Stimulated activated CD4-positive, alpha-beta T cell treated with anti-CD3 and anti-CD28 coated beads, TNF-alpha, amount 100 ng/mL, for 4 hours (primary cell): Measurements from ENCODE around the gene TLR9.

Experiments used
- DNase-seq, 3 experiments: peaks; one replicate each; pipeline ENCODE4 v3.0.0-alpha.2; 2020; ENCODE audit warnings: low read depth in 3 of 3

TLR9 gene

GRCh38 chr3:52246728-52247408 lies 21.4 kb upstream of the TLR9 start:
- no peak for DNase-seq

GRCh38 chr3:52246264-52246620 lies 20.8 kb upstream of the TLR9 start:
- no peak for DNase-seq

- DNase-seq: peak in 1 of 3 experiments; percentile 36
Measured at GRCh38 chr3:52245322-52246263, 20.1 kb upstream of the TLR9 start, which contains the start of gene PPM1M. Gene PPM1M (plus strand): TSS chr3:52245759. CDS start chr3:52245825, 66 bp downstream.

DNA sequence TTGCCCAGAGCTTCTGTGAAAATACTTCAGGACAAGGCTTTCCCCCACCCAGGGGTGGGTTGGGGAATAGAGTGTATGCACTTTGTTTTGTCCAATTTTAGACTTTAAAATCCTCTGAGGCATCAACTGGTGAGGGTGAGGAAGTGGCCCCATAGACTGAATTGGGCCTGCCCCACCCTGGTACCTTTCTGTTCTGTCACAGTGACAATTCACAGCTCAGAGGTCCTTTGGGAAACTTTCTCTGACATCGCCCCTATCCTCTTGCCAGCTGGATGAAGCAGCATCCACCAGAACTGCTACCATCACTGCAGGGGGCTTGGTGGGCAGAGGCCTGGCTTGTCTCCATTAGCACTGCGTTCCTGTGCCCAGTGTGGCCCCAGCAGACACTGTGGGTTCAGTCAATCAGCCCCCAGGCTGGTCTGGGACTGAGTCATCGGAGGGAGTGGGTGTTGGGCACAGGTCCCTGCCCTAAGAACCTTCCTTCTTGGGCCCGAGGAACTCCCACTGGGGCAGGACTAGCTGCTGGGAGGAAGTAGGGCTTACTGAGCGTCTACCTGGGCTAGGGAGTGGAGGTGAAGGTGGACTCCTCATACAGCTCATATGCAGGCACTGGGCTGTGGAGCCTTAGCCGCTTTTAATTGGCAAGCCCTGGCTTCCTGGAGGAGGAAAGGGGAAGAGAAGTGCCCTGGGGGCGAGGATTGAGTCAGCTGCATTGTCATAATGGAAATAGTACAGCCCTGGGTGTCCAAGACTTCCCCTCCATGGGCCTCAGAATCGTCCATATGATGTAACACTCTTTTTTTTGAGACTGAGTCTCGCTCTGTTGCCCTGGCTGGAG lies 18.6 kb upstream of the TLR9 start:
- no peak for DNase-seq

DNA sequence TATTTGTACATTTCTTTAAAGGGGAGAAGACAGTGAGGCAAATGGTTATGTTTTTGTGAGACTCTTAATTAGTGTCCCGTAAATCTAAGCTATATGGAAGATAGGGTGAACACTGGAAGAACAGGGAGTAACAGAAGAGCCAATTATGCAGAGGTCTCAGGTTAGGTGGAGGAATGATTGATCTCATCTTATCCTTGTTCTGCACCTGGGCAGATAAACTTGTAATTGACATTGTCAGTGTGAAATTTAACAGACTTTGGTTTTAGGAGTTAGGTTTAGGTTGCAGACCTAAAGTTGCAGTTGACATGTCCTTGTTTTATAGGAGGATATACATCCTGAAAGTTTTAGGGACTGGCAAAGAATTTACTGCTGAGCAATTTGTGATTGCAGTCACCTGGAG lies 16.6 kb upstream of the TLR9 start:
- DNase-seq: no peak

- DNase-seq: no peak
Measured at GRCh38 chr3:52240886-52241370, 15.5 kb upstream of the TLR9 start.

GRCh38 chr3:52240059-52240885 lies 14.8 kb upstream of the TLR9 start:
- DNase-seq: peak in 1 of 3 experiments; percentile 56

DNA sequence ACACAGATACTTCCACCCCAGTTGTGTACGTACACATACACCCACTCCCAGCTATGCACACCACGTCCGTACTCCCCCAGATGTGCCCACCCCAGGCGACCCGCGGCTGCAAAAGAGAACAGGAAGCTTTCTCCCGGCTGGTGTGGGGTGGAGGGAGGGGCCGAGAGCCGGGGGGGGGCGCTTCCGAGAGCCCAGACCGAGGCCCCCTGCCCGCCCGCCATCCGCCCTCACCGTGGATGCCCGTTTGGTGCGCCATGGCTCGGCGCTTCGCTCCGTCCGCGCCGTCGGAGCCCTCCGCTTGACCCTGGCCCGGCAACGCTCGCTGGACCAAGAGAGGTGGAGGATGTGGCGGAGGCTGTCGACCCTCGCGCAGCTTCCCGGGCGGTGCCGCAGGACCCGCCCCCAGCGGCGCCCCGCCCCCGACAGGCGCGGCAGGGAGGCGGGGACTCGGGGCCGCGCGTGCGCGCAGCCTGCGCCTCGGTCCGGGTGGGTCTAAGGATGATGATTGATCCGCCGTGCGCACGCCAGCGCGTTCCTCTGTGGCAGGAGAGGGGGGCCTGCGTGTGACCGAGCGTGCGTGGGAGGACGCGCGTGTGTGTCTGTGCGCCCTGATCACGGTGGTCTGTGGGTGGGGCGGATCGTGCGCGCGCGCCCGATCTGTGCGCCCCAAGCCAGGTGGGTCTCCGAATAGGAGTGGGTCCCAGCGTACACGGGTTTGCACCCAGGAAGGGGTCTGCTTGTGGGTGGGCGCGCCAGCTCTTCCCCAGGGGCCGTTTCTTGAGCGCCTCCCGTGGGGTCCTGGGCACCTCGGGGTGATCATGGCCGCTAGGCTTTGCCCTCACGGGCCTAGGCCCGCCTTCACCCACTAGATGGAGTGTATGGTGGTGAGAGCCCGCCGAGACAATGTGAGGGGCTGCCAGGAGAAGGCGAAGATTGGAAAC lies 13.6 kb upstream of the TLR9 start, which contains the start of gene TWF2:
TWF2 (minus strand) TSS at position 398 of the 941 bp plus-strand sequence; CDS start at position 256, 142 bp downstream.
- DNase-seq: peak; percentile 74 to 90 (median 88)

- DNase-seq: no peak
Measured at GRCh38 chr3:52238193-52238760, 12.8 kb upstream of the TLR9 start.

DNA sequence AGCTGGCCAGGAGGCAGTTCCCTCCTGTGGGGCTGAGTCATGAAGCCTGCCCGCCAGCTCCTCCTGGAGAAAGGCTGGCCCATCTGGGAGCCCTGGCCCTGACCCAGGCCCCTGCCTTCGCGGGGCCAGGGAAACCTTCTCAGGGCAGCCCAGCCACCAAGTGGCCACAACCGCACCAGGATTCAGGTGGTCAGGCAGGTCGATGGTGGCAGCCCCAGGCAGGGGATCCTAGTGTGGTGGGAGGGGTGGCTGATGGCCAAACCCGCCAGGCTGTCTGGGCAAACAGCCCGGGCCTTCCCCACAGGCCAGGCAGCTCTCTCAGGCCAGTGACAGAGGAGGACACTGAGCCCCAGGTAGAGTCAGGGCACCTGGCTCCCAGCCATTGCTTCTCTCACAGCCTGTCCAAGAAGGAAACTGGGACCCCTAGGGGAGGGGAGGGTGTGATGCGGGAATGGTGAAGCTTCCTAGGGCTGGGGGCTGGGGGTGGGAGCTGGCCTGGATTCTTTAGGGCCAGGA lies 12.3 kb upstream of the TLR9 start:
- DNase-seq: no peak

DNA sequence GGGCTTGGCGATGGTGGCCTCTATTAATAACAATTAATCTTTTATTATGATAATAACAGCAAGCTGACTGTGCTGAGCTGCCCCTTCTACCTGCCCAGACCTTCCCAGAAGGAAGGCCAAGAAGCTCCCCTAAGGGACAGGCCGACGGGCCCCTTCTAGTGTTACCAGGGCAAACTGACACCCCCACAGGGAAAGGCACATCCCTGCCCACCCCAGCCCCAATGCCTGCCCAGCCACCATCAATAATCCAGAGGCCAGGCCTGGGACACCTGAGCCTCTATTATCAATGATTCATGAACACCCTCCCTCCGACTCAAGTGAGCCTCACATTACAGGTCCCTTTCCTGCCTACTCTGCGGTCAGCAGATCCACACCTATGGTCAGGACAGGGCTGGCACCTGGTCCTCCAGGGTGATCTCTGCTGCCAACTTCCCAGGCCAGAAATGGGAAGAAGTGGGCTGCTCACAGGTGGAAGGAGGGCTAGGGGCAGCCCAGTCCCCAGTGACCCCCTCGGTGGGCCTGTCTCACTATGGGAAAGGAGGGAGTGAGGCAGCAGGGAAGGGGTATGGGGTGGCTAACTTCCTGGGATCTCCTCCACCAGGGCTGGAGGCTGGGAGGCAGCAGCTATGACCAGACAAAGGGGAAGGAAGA lies 11.7 kb upstream of the TLR9 start:
- no peak for DNase-seq

GRCh38 chr3:52236424-52236886 lies 11.0 kb upstream of the TLR9 start:
- DNase-seq: no peak

- no peak for DNase-seq
Measured at GRCh38 chr3:52234516-52235447, 9.3 kb upstream of the TLR9 start.

GRCh38 chr3:52233968-52234367 lies 8.5 kb upstream of the TLR9 start:
- no peak for DNase-seq

DNA sequence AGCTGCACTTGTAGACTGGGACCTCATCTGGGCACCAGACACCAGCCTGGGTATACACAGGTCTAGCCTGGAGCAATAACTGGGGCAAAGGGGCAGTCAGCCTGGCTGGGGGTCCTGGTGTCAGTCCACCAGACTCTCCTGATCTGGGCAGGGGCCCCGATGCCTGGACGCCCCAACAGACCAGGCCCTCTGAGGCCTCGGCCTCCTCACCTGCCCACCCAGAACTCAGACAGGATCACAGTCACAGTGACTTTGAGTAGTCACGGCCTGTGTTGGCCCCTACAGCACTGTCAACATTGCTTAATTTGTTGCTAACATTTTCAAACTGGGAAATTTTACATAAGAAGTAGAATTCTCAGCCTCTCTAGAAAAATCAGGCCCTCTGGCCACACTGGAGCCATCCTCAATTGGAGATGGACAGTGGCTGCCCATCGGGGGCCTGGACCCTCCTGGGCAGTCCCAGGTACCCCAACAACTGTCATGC lies 7.7 kb upstream of the TLR9 start:
- no peak for DNase-seq

GRCh38 chr3:52232279-52233107 lies 7.0 kb upstream of the TLR9 start:
- no peak for DNase-seq
